Naive thymus-derived CD8-positive, alpha-beta T cell (primary cell): ENCODE data around the gene TUT1. TPM values are rescaled to one million over a fixed set of nuclear protein-coding genes. Genes with fewer than 3 reads are reported as not detected.

Experiments used
- ATAC-seq, 2 donors: fragments of 150-1000 bp; cut with Tn5 transposase in 1 of 2; sonication (Bioruptor Pico), chemical (Tn5 transposase) in 1 of 2; 1 replicate in 1 of 2; 2 replicates in 1 of 2; pipeline ENCODE4 v1.10.0; 2021; ENCODE audit warnings: mild to moderate bottlenecking in 2 of 2, moderate library complexity in 2 of 2
- POLR2A ChIA-PET: fragments of 350-600 bp; sonication (Branson Sonifier 250); formaldehyde crosslinking; loops from one replicate; lab custom pipeline; 2021; ENCODE audit warnings: antibody characterized with exemption; lab: Charles Lee
- DNase-seq, 10 donors: peaks; one replicate each; pipeline versions ENCODE4 v3.0.0 to v3.0.0-alpha.2; 2020 to 2022
- H3K27ac Mint-ChIP-seq, 10 donors: one replicate each; pipeline ENCODE4 v1.8.0; 2020 to 2022; ENCODE audit warnings: mild to moderate bottlenecking in 10 of 10, mixed read lengths in 10 of 10, moderate library complexity in 4 of 10, inconsistent platforms in 1 of 10
- H3K27me3 Mint-ChIP-seq, 5 donors: one replicate each; pipeline ENCODE4 v1.8.0; 2021 to 2022; ENCODE audit warnings: mixed read lengths in 5 of 5
- H3K36me3 Mint-ChIP-seq, 3 donors: one replicate each; pipeline ENCODE4 v1.8.0; 2020 to 2022; ENCODE audit warnings: mixed read lengths in 3 of 3, mild to moderate bottlenecking in 2 of 3, inconsistent platforms in 1 of 3
- H3K4me1 Mint-ChIP-seq, 4 donors: one replicate each; pipeline ENCODE4 v1.8.0; 2021 to 2022; ENCODE audit warnings: mixed read lengths in 4 of 4
- H3K4me3 Mint-ChIP-seq, 10 donors: one replicate each; pipeline ENCODE4 v1.8.0; 2020 to 2022; ENCODE audit warnings: mild to moderate bottlenecking in 10 of 10, mixed read lengths in 10 of 10, moderate library complexity in 6 of 10, inconsistent platforms in 1 of 10
- H3K9me3 Mint-ChIP-seq, 9 donors: one replicate each; pipeline ENCODE4 v1.8.0; 2020 to 2022; ENCODE audit warnings: mixed read lengths in 9 of 9, mild to moderate bottlenecking in 3 of 9, inconsistent platforms in 1 of 9, moderate library complexity in 1 of 9
- polyA plus RNA-seq, 3 donors: library from polyadenylated mRNA; unstranded; fragments of 300-500 nt; fragmentation: Illumina TruSeq; gene quantifications; one replicate each; pipeline ENCODE4 v1.2.3, GENCODE V29; 2021
- total RNA-seq, 8 experiments: library from RNA in 2 of 8; stranded (reverse) in 2 of 8; gene quantifications; one replicate each; pipeline ENCODE4 v1.2.3 and lab custom pipeline; 2021 to 2026

TUT1 gene
- total and polyA plus RNA-seq, 5 experiments from 2014 or later, result 12.8 to 50.9 (median 24.4) TPM

DNA sequence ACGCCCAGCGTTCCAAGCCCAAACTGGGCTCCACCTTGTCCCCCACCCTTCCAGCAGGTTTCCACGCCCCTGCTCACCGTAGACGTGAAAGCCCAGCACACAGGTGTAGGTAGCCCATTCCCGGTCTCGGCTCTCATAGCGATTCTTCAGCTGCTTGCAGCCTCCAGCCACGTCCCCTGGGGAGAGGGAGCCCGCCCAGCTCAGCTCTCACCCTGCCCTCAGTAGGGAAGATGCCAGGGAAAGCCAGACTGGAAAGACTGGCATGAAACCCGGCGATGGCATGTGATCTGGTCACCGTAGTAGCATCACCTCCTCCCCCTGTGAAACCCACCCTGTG lies 11.7 kb upstream of the TUT1 start:
- H3K27me3 Mint-ChIP-seq, result no peaks in the 10 kb centered on the region
- POLR2A ChIA-PET, result interaction anchor here (1.0 to 9.9 kb wide), 6 partner anchors 8 to 183 kb away, joined by 3 to 166 read pairs (median 7); partner anchors contain the start of genes C11orf98, CSKMT, EML3 and ROM1
- no peaks in the 10 kb centered on the region for H3K9me3 Mint-ChIP-seq
- H3K36me3 Mint-ChIP-seq, result peaks cover 0 to 67% (median 36%) of the 10 kb centered on the region in 3 donors
- no peak for ATAC-seq
- no peak for DNase-seq
- H3K27ac Mint-ChIP-seq, result peak overlapping the region in 9 of 10 donors; percentile 39 to 86 (median 64)
- peak overlapping the region; percentile 54 to 82 (median 70) for H3K4me3 Mint-ChIP-seq
- H3K4me1 Mint-ChIP-seq, result peaks cover 38 to 63% (median 59%) of the 10 kb centered on the region in 4 donors

GRCh38 chr11:62602141-62603071 lies 11.1 kb upstream of the TUT1 start:
- DNase-seq (peak in 2 of 10 donors; percentile 20 to 59), ATAC-seq (no peak)
- POLR2A ChIA-PET, result interaction anchor here (0.6 to 9.9 kb wide), 33 partner anchors 7 to 279 kb away, joined by 3 to 166 read pairs (median 7); partner anchors contain the start of genes AHNAK, B3GAT3, C11orf98 and CSKMT
- Mint-ChIP-seq H3K4me3 (peak overlapping the region; percentile 88 to 95 (median 92)), H3K9me3 (no peaks in the 10 kb centered on the region), H3K27me3 (no peaks in the 10 kb centered on the region), H3K36me3 (peaks cover 0 to 67% (median 33%) of the 10 kb centered on the region in 3 donors), H3K27ac (peak overlapping the region; percentile 81 to 97 (median 94)), H3K4me1 (peaks cover 37 to 63% (median 59%) of the 10 kb centered on the region in 4 donors)

DNA sequence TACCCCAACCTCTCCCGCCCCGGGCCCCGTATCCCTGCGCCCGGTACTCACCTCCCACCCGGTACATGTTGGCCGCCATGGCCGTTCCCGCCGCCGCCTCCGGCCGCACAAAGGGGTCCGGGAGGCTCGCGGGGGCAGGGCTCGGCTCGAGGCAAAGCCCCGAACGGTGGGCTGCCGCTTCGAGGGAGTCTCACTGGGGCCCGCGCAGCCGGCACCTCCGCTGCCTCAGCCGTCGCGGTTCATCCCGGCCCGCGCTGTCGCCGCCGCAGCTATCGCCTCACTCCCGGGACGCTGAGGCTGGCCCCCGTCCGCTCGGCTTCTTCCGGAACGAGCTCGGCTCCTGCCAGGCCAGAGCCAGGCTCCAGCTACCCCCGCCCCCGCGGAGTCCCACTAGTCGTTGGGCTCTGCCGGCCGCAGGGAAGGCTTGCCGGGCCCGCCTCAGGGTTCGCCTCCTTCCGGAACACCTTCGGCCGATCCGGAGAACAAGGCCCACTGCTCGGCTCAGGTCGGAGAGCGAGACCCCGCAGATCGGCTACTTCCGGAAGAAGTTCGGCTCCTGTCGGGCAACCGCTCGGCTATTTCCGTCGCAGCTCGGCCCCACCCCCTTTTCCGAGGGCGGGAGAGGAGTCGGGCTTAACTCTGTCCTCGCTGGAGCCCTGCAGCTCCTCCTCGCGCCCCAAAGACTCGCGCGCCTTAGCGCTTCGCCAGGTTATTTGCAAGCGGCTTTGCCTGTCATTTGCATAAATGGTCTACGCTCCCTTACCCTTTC lies 10.2 kb upstream of the TUT1 start, which contains the start of gene MTA2:
MTA2 (minus strand) TSS at position 494 of the 769 bp plus-strand sequence; CDS start at position 79, 415 bp downstream.
- POLR2A ChIA-PET, result interaction anchor here (0.6 to 9.9 kb wide), 34 partner anchors 9 to 280 kb away, joined by 3 to 166 read pairs (median 6); partner anchors contain the start of genes AHNAK, B3GAT3, C11orf98 and CSKMT
- peak; percentile 95 to 100 (median 99) for DNase-seq
- H3K27ac Mint-ChIP-seq, result peak within 1 kb of the TSS; percentile 93 to 97 (median 96)
- peak within 1 kb of the TSS; percentile 88 to 95 (median 92) for H3K4me3 Mint-ChIP-seq
- no peaks in the 10 kb centered on the region for H3K9me3 Mint-ChIP-seq
- ATAC-seq, result peak; percentile 82 to 83
- H3K27me3 Mint-ChIP-seq, result no peaks in the 10 kb centered on the region
- H3K36me3 Mint-ChIP-seq, result peaks cover 0 to 69% (median 34%) of the 10 kb centered on the region in 3 donors
- peaks cover 37 to 66% (median 62%) of the 10 kb centered on the region in 4 donors for H3K4me1 Mint-ChIP-seq

GRCh38 chr11:62601122-62601371 lies 9.7 kb upstream of the TUT1 start:
- peaks cover 0 to 69% (median 34%) of the 10 kb centered on the region in 3 donors for H3K36me3 Mint-ChIP-seq
- DNase-seq (peak in 6 of 10 donors; percentile 13 to 72 (median 35)), ATAC-seq (peak in 1 of 2 donors; percentile 26)
- H3K27me3 Mint-ChIP-seq, result no peaks in the 10 kb centered on the region
- peaks cover 37 to 63% (median 61%) of the 10 kb centered on the region in 4 donors for H3K4me1 Mint-ChIP-seq
- no peaks in the 10 kb centered on the region for H3K9me3 Mint-ChIP-seq
- H3K4me3 Mint-ChIP-seq, result peak overlapping the region; percentile 88 to 95 (median 92)
- H3K27ac Mint-ChIP-seq, result peak overlapping the region; percentile 53 to 97 (median 95)
- POLR2A ChIA-PET, result interaction anchor here (0.6 to 9.9 kb wide), 31 partner anchors 9 to 280 kb away, joined by 3 to 166 read pairs (median 7); partner anchors contain the start of genes AHNAK, B3GAT3, C11orf98 and CSKMT

DNA sequence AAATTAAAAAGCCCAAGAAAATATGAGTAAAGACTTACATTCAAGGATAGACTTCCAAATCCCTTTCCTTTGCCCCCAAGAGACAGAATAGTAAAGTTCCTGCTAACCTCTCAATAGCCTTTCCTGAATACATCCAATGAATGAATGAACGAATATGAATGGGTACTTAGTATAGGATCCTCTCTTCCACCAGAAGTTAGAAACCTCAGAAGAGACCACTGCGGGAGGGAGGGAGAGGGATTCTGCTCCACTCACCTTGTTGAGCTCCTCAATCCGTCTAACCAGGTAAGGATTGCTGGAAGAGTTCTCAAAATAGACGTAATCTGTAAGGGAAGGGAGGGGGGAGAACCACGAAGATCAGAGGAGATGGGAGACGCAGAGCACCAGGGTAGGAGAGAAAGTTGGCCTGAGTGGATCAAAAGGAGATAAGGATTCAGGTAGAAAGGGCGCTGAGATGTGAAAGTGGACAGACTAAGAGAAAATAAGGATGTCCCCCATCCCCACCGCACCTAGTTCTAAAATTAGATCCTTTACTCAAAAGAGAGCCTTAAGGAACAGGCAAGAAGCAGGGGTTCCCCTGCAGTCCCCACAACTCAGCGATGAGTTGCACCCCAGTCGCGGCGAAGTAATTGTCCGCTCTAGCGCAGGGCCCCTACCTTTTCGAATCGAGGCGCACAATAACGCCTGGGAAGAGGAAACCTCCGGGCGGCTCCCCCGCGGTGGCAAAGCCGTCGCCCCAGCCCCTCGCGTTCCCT lies 9.2 kb upstream of the TUT1 start:
- Mint-ChIP-seq H3K9me3 (no peaks in the 10 kb centered on the region), H3K36me3 (peaks cover 0 to 70% (median 36%) of the 10 kb centered on the region in 3 donors), H3K4me1 (peaks cover 37 to 64% (median 61%) of the 10 kb centered on the region in 4 donors), H3K4me3 (peak overlapping the region; percentile 88 to 95 (median 92)), H3K27me3 (no peaks in the 10 kb centered on the region), H3K27ac (peak overlapping the region; percentile 93 to 97 (median 96))
- POLR2A ChIA-PET, result interaction anchor here (0.6 to 9.9 kb wide), 27 partner anchors 8 to 281 kb away, joined by 3 to 166 read pairs (median 8); partner anchors contain the start of genes AHNAK, B3GAT3, C11orf98 and CSKMT
- ATAC-seq (peak in 1 of 2 donors; percentile 0), DNase-seq (peak in 2 of 10 donors; percentile 10 to 14)

DNA sequence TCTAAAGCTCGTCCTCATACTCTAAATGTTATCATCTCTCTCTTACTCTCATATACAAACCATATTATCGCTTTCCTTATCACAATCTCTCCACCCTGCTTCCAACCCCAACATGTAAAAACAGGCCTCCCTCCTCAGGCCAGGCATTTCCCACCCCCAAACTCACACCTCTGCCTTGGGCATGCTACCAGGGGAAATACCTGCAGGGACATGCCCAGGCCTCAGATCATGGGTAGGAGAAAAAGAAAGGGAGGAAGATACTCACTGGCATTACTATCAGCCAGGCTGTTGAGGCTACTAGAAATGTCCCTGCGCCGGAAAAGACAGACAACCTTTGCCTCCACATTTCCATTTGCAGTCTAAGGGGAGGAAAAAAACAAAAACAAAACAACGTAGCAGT lies 8.6 kb upstream of the TUT1 start:
- peak overlapping the region; percentile 93 to 97 (median 96) for H3K27ac Mint-ChIP-seq
- peaks cover 35 to 63% (median 60%) of the 10 kb centered on the region in 4 donors for H3K4me1 Mint-ChIP-seq
- no peaks in the 10 kb centered on the region for H3K9me3 Mint-ChIP-seq
- ATAC-seq (no peak), DNase-seq (no peak)
- H3K27me3 Mint-ChIP-seq, result no peaks in the 10 kb centered on the region
- POLR2A ChIA-PET, result interaction anchor here (0.6 to 9.9 kb wide), 34 partner anchors 8 to 281 kb away, joined by 3 to 166 read pairs (median 7); partner anchors contain the start of genes B3GAT3, C11orf98, CSKMT and EEF1G
- peak overlapping the region; percentile 88 to 95 (median 92) for H3K4me3 Mint-ChIP-seq
- peaks cover 0 to 72% (median 39%) of the 10 kb centered on the region in 3 donors for H3K36me3 Mint-ChIP-seq

DNA sequence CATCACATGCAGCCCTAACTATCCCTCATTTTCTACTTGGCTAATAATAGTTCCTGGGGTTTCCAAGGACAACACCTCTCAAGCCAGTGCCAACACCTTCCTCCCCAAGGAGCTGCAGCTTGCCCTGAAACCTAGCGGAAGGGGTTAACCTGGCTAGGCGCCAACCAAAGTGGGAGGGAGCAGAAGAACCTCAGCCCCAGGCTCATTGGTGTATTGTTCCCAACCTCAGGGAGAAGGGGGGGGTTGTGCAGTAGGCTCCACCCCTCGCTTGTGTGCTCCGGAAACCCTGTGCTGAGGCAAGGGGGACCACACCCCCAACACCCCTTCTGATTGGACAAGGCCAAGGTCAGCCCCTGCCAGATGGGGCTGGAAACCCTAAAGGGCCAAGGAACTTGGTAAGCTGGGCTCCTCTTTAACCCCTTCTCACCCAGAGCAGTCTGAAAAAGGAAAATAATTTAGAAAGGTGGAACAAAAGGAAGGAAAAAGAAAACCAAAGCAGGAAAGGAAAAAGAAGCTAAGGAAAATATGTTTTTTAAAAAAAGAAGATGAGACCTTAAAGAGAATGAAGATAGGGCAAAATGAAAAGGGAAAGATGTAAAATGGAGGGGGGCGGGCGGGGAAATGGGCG lies 7.9 kb upstream of the TUT1 start:
- DNase-seq, result peak; percentile 83 to 99 (median 96)
- peak overlapping the region; percentile 93 to 97 (median 96) for H3K27ac Mint-ChIP-seq
- H3K4me3 Mint-ChIP-seq, result peak overlapping the region; percentile 88 to 95 (median 92)
- H3K9me3 Mint-ChIP-seq, result no peaks in the 10 kb centered on the region
- peaks cover 4 to 76% (median 43%) of the 10 kb centered on the region in 3 donors for H3K36me3 Mint-ChIP-seq
- ATAC-seq, result peak; percentile 72 to 82
- no peaks in the 10 kb centered on the region for H3K27me3 Mint-ChIP-seq
- H3K4me1 Mint-ChIP-seq, result peaks cover 35 to 67% (median 61%) of the 10 kb centered on the region in 4 donors
- POLR2A ChIA-PET, result interaction anchor here (0.6 to 9.9 kb wide), 29 partner anchors 7 to 282 kb away, joined by 3 to 166 read pairs (median 5); partner anchors contain the start of genes B3GAT3, C11orf98, CSKMT and EEF1G

GRCh38 chr11:62595124-62595523 lies 3.8 kb upstream of the TUT1 start:
- Mint-ChIP-seq H3K4me1 (peaks cover 36 to 76% (median 71%) of the 10 kb centered on the region in 4 donors), H3K4me3 (peak overlapping the region in 1 of 10 donors; percentile 29), H3K27ac (peak overlapping the region in 8 of 10 donors; percentile 9 to 97 (median 54)), H3K36me3 (peaks cover 4 to 69% (median 38%) of the 10 kb centered on the region in 3 donors), H3K27me3 (peaks cover 0 to 3% (median 0%) of the 10 kb centered on the region in 5 donors), H3K9me3 (no peaks in the 10 kb centered on the region)
- ATAC-seq, result no peak
- POLR2A ChIA-PET, result interaction anchor here (0.6 to 8.1 kb wide), 8 partner anchors 8 to 194 kb away, joined by 3 to 251 read pairs (median 6); partner anchors contain the start of genes B3GAT3, C11orf98, CSKMT and EEF1G
- DNase-seq, result no peak

GRCh38 chr11:62593434-62594044 lies 2.2 kb upstream of the TUT1 start:
- Mint-ChIP-seq H3K27me3 (peaks cover 0 to 3% (median 0%) of the 10 kb centered on the region in 5 donors), H3K36me3 (peaks cover 4 to 60% (median 28%) of the 10 kb centered on the region in 3 donors), H3K27ac (peak overlapping the region; percentile 90 to 97 (median 95))

DNA sequence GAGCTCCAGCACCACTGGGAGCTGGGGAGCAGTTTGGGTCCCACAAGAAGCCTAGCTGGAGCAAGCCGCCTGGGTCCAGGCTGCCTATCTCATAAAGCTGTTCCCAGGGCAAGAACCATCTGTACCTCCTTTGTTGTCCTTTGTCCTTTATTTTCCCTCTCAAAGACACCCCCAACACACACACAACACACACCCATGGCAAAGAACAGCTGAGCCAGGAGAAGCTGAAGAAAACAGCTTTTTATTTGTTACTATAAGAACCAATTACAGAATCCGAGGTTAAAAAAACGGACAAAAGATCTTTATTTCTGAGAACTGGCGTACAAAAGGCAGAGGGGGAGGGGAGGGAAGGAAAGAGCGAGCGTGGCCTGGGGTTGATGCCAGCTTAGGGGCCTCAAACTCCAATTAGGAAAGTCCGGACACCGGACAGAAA lies 1.7 kb upstream of the TUT1 start:
- Mint-ChIP-seq H3K4me1 (peaks cover 19 to 66% (median 60%) of the 10 kb centered on the region in 4 donors), H3K4me3 (peak overlapping the region in 7 of 10 donors; percentile 7 to 96 (median 85)), H3K9me3 (no peaks in the 10 kb centered on the region), H3K36me3 (peaks cover 4 to 58% (median 24%) of the 10 kb centered on the region in 3 donors), H3K27ac (peak overlapping the region; percentile 25 to 99 (median 97)), H3K27me3 (peaks cover 0 to 3% (median 0%) of the 10 kb centered on the region in 5 donors)
- no peak for DNase-seq
- POLR2A ChIA-PET, result interaction anchor here (0.6 to 8.1 kb wide), 22 partner anchors 10 to 263 kb away, joined by 3 to 251 read pairs (median 37); partner anchors contain the start of genes B3GAT3, BSCL2, C11orf98 and CSKMT
- ATAC-seq, result no peak

More at GRCh38 chr11:62593434-62594044, 2.2 kb upstream of the TUT1 start:
- ATAC-seq (no peak), DNase-seq (peak; percentile 55 to 88 (median 70))
- Mint-ChIP-seq H3K4me1 (peaks cover 23 to 70% (median 64%) of the 10 kb centered on the region in 4 donors), H3K9me3 (no peaks in the 10 kb centered on the region), H3K4me3 (peak overlapping the region; percentile 66 to 90 (median 82))
- POLR2A ChIA-PET, result interaction anchor here (0.6 to 8.1 kb wide), 19 partner anchors 10 to 262 kb away, joined by 3 to 251 read pairs (median 44); partner anchors contain the start of genes B3GAT3, BSCL2, C11orf98 and CSKMT
